GM10847 (cell line): ENCODE results near the gene LRMDA.

ENCODE experiments used
- POLR2A ChIP-seq: IDR thresholded peaks from 2 replicates; pipeline ENCODE4 v1.6.1; 2011; ENCODE audit not compliant: insufficient read length; ENCODE audit errors: extremely low read depth

LRMDA gene

GRCh38 chr10:75542906-75543305 is 111.5 kb downstream of the LRMDA start:
- no peak for TF ChIP-seq POLR2A

DNA sequence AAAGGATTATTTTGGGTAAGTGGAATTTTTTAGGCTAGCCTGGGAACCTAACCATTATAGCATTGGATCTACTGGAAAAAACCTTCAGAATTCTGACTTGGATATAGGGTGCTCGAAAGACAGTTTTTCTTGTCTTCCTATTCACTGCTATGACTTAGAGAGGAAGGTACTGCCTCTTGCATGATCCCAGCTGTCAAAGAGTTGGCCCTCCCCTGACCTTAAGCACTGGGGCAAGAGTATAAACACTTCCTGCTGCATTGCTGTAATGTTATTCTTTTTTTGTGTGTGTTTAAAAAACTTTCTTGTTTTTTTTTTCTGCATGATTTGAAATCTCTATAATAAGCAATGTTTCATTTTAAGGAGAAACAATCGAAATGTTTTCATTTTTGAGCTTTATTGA is 113.0 kb downstream of the LRMDA start:
- no peak for TF ChIP-seq POLR2A

- no peak for TF ChIP-seq POLR2A
These were observed 113.7 kb downstream of the LRMDA start for GRCh38 chr10:75544993-75545706.

GRCh38 chr10:75546004-75546403 is 114.6 kb downstream of the LRMDA start:
- TF ChIP-seq POLR2A: no peak

DNA sequence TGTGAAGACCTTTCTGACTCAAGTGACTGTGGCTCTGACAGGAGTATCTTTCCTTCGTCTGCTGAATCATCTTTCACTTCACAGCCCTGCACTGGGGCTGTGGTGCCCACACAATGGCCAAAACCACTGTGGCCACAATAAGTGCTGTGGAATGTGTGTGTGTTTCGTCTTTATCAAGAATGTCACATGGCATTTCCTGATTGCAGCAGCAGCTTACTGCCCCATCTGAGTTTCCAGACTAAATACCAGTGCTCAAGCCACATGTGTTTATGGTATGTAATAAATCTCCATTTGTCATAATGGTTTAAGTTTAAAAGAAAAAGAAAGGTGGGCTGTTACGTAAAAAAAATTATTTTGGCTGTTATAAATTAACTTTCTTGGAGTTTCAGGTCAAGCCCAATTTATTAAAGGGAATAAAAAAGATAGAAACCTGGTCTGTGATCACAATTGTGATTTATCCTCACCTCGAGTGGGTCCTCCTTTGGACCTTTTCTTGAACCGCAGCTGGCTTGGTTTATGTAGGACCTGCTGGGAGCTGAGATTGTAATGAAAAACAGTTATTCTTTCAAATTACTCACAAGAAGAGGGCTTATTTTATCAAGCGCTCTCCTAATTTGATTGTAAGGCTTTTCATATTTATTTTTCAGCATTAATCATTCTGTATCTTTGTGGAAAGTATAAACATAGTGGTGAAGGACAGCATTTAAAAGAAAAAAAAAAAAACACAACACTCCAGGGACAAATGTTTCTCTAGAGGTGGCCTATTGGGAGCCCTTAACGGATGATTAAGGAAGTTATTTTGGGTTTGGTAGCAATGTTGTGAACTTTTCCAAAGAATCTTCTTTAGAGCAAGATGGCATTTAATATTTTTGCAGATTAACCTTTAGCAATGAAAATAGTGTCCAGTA is 116.2 kb downstream of the LRMDA start:
- no peak for TF ChIP-seq POLR2A

GRCh38 chr10:75548356-75548755 is 116.9 kb downstream of the LRMDA start:
- no peak for TF ChIP-seq POLR2A

GRCh38 chr10:75550191-75550590 is 118.8 kb downstream of the LRMDA start:
- no peak for TF ChIP-seq POLR2A

DNA sequence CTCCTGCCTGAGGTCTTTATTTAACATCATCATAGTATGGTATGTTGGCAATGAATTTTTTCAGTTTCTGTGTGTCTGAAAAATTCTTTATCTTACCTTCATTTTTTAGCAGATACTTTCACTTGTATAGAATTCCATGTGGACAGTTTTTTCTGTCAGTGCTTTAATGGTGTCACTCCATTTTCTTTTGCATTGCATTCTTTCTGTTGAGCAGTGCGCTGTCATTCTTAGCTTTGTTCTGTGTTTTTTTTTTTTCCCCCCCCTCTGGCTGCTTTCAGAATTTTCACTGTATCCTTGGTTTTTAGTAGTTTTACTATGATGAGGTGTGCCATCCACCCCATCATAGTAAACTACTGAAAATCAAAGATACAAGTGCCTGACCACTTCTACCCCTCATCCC is 120.7 kb downstream of the LRMDA start:
- no peak for TF ChIP-seq POLR2A

DNA sequence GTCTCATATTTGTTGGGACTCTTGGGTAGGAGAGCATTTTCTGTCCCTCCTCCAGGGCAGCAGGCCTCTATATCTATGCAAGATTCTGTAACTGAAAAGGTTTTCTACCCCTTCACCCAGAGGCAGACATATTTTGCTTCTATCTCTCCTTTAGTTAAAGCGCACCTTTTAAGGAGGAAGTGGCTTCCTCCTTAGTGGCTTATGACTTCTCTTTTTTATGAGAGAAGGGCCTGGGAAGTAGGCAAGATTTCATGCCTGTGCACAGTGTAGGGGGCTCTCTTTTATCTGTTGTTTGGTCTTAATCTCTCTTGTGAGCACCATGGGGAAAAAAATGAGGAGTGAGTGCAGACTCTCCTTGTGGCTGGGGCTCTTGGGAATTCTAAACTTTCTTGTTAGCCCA is 122.1 kb downstream of the LRMDA start:
- no peak for TF ChIP-seq POLR2A

GRCh38 chr10:75555323-75555722 is 123.9 kb downstream of the LRMDA start:
- TF ChIP-seq POLR2A: no peak

- TF ChIP-seq POLR2A: no peak
These were observed 124.9 kb downstream of the LRMDA start for GRCh38 chr10:75556320-75556719.

- no peak for TF ChIP-seq POLR2A
These were observed 134.1 kb downstream of the LRMDA start for GRCh38 chr10:75565286-75566251.

- no peak for TF ChIP-seq POLR2A
These were observed 137.2 kb downstream of the LRMDA start for GRCh38 chr10:75568450-75569130.

DNA sequence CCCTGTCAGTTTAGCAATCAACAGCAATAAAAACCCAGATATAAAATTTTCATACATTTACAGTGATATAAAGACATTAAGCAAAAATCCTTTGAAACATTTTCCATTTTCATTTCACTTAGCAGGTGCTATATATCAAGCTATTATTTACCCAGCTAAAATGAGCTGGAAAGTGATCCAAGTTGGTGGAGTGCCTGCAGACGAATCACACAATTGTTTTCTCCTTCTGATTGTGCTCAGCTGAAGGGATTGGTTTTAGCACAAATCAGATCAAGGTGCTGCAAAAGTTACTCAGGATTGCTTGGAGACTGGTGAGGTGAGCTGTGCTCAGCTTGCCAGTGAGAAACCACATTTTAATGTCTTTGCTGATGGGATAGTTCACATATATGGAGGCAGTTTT is 138.1 kb downstream of the LRMDA start:
- TF ChIP-seq POLR2A: no peak

DNA sequence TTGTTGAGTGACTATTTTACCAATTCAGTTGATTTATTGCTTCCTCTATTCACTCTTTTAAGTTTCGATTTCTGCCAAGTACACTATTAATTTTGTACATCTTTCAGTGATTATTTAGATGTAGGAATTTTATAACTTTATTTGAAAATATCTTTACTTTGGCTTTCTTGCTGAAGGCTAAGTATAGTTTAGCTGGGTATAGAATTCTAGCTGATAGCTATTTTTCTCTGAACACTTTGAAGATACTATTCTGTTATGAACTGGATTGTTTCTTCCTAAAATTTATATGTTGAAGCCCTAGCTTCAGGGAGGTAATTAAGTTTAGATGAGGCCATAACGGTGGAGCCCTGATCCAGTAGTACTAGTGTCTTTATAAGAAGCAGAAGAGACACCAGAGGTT is 141.1 kb downstream of the LRMDA start:
- TF ChIP-seq POLR2A: no peak

GRCh38 chr10:75575940-75576339 is 144.5 kb downstream of the LRMDA start:
- TF ChIP-seq POLR2A: no peak
